Common myeloid progenitor, CD34-positive (primary cell): ENCODE data around the gene MAMLD1.

Experiments used
- CTCF ChIA-PET: fragments of 350-600 bp; sonication (Branson Sonifier 250); formaldehyde crosslinking; loops from one replicate; lab custom pipeline; 2021; ENCODE audit warnings: antibody characterized with exemption; lab: Charles Lee
- POLR2A ChIA-PET: fragments of 350-600 bp; sonication (Branson Sonifier 250); formaldehyde crosslinking; loops from one replicate; lab custom pipeline; 2021; ENCODE audit warnings: antibody characterized with exemption; lab: Charles Lee
- DNase-seq, 3 donors: peaks; one replicate each; pipeline versions ENCODE4 v3.0.0 to v3.0.0-alpha.2; 2013
- H3K27ac ChIP-seq, 2 experiments: 1 replicate in 1 of 2; 2 replicates in 1 of 2; pipeline ENCODE4 v1.7.0; 2013; ENCODE audit warnings: inconsistent platforms in 2 of 2, low read length in 2 of 2, mild to moderate bottlenecking in 2 of 2, low read depth in 1 of 2, moderate library complexity in 1 of 2; ENCODE audit not compliant: severe bottlenecking in 2 of 2, insufficient read depth in 1 of 2, poor library complexity in 1 of 2
- H3K27me3 ChIP-seq, 5 experiments: replicated peaks in 2 of 5; 1 replicate in 3 of 5; 2 replicates in 2 of 5; pipeline versions ENCODE4 v1.6.1 to v1.7.0; 2013; ENCODE audit warnings: low read length in 4 of 5, mild to moderate bottlenecking in 2 of 5, moderate library complexity in 2 of 5, inconsistent platforms in 1 of 5; ENCODE audit not compliant: insufficient read depth in 5 of 5, control insufficient read depth in 4 of 5
- H3K36me3 ChIP-seq, 4 experiments: 1 replicate in 2 of 4; 2 replicates in 2 of 4; pipeline versions ENCODE4 v1.6.1 to v1.7.0; 2013; ENCODE audit warnings: low read length in 3 of 4, control low read depth in 1 of 4, mild to moderate bottlenecking in 1 of 4; ENCODE audit not compliant: control insufficient read depth in 4 of 4, insufficient read depth in 4 of 4
- H3K4me1 ChIP-seq, 4 experiments: 1 replicate in 3 of 4; 2 replicates in 1 of 4; pipeline versions ENCODE4 v1.6.1 to v1.7.1; 2013; ENCODE audit warnings: low read length in 3 of 4, mild to moderate bottlenecking in 3 of 4, control low read depth in 1 of 4, inconsistent platforms in 1 of 4, moderate library complexity in 1 of 4; ENCODE audit not compliant: control insufficient read depth in 4 of 4, insufficient read depth in 4 of 4; ENCODE audit errors: control extremely low read depth in 1 of 4
- H3K4me3 ChIP-seq, 7 experiments: 1 replicate in 4 of 7; 2 replicates in 3 of 7; pipeline versions ENCODE4 v1.5.1 to v1.7.0; 2013; ENCODE audit warnings: mild to moderate bottlenecking in 7 of 7, low read length in 6 of 7, moderate library complexity in 6 of 7, inconsistent platforms in 2 of 7, low read depth in 2 of 7, control low read depth in 1 of 7; ENCODE audit not compliant: insufficient read depth in 4 of 7, control insufficient read depth in 1 of 7; ENCODE audit errors: extremely low read depth in 1 of 7
- H3K9me3 ChIP-seq, 5 experiments: 1 replicate in 4 of 5; 2 replicates in 1 of 5; pipeline versions ENCODE4 v1.6.1 to v1.7.1; 2013; ENCODE audit warnings: low read length in 4 of 5, mild to moderate bottlenecking in 2 of 5, inconsistent platforms in 1 of 5, low read depth in 1 of 5, moderate library complexity in 1 of 5; ENCODE audit not compliant: control insufficient read depth in 4 of 5, insufficient read depth in 2 of 5; ENCODE audit errors: control extremely low read depth in 1 of 5
- WGBS: methylation state at CpG from one replicate; pipeline ENCODE4 v1.1.5; 2013; ENCODE audit not compliant: insufficient coverage; 5-methylcytosine and 5-hydroxymethylcytosine counted together

MAMLD1 gene

GRCh38 chrX:150487369-150488094, 124.4 kb downstream of the MAMLD1 start:
- POLR2A ChIA-PET = no interaction called here
- CTCF ChIA-PET = interaction anchor here (1.1 to 2.8 kb wide), 6 partner anchors 9 to 547 kb away, joined by 3 to 17 read pairs (median 4); no protein-coding TSS in a partner anchor
- no peak for DNase-seq
- Histone ChIP-seq H3K4me3 (no peak overlapping the region), H3K27me3 (peaks cover 0 to 2% (median 0%) of the 10 kb centered on the region in 5 experiments), H3K36me3 (no peaks in the 10 kb centered on the region), H3K27ac (no peak overlapping the region), H3K4me1 (peaks cover 0 to 6% (median 0%) of the 10 kb centered on the region in 4 experiments), H3K9me3 (no peaks in the 10 kb centered on the region)
- WGBS = 69% methylated on average over 2 of the region's 5 CpGs

- Histone ChIP-seq H3K27me3 (peaks cover 0 to 2% (median 0%) of the 10 kb centered on the region in 5 experiments), H3K36me3 (no peaks in the 10 kb centered on the region), H3K27ac (no peak overlapping the region), H3K4me1 (no peaks in the 10 kb centered on the region), H3K4me3 (no peak overlapping the region), H3K9me3 (no peaks in the 10 kb centered on the region)
- ChIA-PET POLR2A (no interaction called here), CTCF (no interaction called here)
- no peak for DNase-seq
- WGBS = 74% methylated on average over 4 of the region's 6 CpGs
Measured at GRCh38 chrX:150489359-150490015, 126.4 kb downstream of the MAMLD1 start.

DNA sequence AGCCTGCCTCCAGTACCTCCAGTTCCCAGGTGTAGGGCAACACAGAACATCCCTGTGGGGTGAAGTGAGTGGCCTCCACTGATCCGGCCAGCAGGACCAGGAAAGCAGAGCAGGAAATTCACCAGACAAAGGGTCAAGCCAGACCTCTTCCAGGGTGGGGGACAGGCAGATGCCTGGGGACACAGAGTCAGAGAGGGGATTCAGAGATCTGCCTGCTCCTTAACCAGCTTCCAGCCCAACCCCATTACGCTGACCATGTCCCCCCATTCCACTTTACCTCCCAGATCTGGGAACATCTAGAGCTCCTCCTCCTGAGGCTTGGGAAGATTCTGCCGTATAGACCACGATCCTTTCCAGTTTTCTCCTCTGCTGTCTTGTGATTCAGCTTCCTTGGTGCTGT, 132.4 kb downstream of the MAMLD1 start:
- no peaks in the 10 kb centered on the region for H3K9me3 ChIP-seq
- no peaks in the 10 kb centered on the region for H3K36me3 ChIP-seq
- H3K27ac ChIP-seq = no peak overlapping the region
- WGBS = 79% methylated on average over 2 of the region's 4 CpGs
- no peak overlapping the region for H3K4me3 ChIP-seq
- no peaks in the 10 kb centered on the region for H3K4me1 ChIP-seq
- POLR2A ChIA-PET = no interaction called here
- CTCF ChIA-PET = interaction anchor here (1.3 kb wide), 1 partner anchor 9 kb away, joined by 4 read pairs; no protein-coding TSS in a partner anchor
- no peak for DNase-seq
- peaks cover 0 to 2% (median 0%) of the 10 kb centered on the region in 5 experiments for H3K27me3 ChIP-seq

DNA sequence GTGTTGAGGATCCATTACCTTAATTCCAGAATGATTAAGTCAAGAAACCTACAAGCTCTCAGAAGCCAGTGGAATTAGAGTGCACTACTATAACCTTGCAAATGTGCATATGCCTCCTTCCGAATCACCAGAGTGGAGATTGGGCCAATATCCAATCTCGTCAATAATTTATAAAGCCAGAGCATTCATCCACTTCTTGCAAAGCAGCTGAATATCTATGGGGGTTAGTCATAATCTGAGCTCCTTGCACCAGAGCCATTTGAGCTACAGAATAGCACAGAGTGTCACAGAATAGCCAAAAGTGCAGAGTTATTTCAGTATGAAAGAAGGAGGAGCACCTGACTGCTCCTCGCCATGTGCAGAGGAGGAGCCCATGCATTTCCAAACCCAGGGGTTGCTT, 136.1 kb downstream of the MAMLD1 start:
- Histone ChIP-seq H3K36me3 (no peaks in the 10 kb centered on the region), H3K27me3 (no peaks in the 10 kb centered on the region), H3K4me3 (no peak overlapping the region), H3K9me3 (no peaks in the 10 kb centered on the region), H3K27ac (no peak overlapping the region), H3K4me1 (no peaks in the 10 kb centered on the region)
- WGBS = 76% methylated on average over 3 of the region's 3 CpGs
- ChIA-PET CTCF (interaction anchor here (1.7 kb wide), 1 partner anchor 12 kb away, joined by 7 read pairs; no protein-coding TSS in a partner anchor), POLR2A (no interaction called here)
- DNase-seq = no peak

DNA sequence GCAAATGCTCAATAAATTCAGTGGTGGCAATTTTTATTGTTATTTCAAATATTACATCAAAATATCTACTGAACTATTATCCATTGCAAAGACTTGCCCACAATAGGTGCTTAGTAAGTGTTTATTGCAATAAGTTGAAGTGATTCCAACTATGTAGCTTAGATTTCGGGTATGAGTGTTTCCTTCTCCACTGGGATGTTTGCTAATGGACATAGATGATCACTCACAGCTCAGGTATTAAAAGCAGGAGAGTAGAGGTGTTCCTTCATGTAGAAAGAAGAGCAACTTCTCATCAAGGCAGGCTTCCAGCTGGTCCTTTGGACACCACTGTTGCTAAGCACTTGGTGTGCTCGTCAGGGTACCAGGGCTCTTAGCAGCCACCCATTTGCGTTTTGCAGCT, 139.0 kb downstream of the MAMLD1 start:
- ChIA-PET CTCF (no interaction called here), POLR2A (no interaction called here)
- Histone ChIP-seq H3K9me3 (no peaks in the 10 kb centered on the region), H3K36me3 (no peaks in the 10 kb centered on the region), H3K27me3 (peaks cover 0 to 2% (median 0%) of the 10 kb centered on the region in 5 experiments), H3K4me1 (peaks cover 0 to 8% (median 4%) of the 10 kb centered on the region in 4 experiments), H3K27ac (no peak overlapping the region), H3K4me3 (no peak overlapping the region)
- WGBS = 70% methylated on average over 2 of the region's 3 CpGs
- no peak for DNase-seq

DNA sequence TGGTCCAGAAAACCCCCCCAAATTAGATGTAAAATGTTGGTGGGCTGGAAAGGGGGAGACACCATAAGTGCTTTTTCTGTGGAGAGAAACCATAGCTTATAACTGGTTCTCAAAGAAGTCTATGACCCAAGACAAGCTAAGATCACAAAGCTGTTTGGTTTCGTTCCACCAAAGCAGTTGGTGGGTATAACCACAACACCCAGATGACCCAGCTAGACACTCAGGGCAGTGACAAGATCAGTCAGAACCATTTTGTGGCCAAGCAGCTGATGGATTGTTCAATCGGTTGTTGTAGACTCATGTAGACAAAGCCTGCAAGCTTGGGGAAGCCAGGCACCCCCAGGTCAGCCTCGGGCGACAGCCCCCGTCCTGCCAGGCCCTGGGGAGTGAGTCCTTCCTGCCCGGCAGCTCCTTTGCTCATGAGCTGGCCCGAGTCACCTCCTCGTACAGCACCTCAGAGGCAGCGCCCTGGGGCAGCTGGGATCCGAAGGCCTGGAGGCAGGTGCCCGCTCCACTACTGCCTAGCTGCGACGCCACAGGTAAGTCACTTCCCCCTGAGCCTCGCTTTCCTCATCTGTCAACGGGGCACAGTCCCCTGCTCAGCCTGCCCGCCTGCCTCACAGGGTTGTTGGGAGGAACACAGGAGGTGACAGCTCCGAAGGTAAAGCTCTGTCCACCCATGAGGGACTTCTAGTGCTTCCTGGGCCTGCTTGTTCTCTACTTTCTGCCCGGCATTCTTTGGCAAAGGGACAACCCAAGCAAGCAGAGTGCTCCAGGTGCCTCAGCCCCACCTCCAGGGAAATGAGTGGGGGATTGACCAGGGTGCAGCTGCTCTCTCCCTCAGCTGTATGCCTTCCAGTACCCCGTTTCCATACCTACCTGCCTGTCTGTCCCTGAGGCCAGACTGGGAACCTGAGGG, 140.1 kb downstream of the MAMLD1 start:
- ChIA-PET CTCF (no interaction called here), POLR2A (no interaction called here)
- no peak for DNase-seq
- H3K36me3 ChIP-seq = no peaks in the 10 kb centered on the region
- peaks cover 0 to 17% (median 11%) of the 10 kb centered on the region in 4 experiments for H3K4me1 ChIP-seq
- H3K27me3 ChIP-seq = peaks cover 0 to 3% (median 0%) of the 10 kb centered on the region in 5 experiments
- no peak overlapping the region for H3K4me3 ChIP-seq
- WGBS = 90% methylated on average over 19 of the region's 19 CpGs
- no peak overlapping the region for H3K27ac ChIP-seq
- H3K9me3 ChIP-seq = no peaks in the 10 kb centered on the region
